HG03064 (cell line): ENCODE measurements around the gene CD3D.

Experiments used
- ATAC-seq: cut with Tn5 transposase; IDR thresholded peaks from one replicate; pipeline ENCODE4 v1.9.1; 2021; ENCODE audit warnings: low read depth; ENCODE audit not compliant: unreplicated experiment

Gene CD3D

DNA sequence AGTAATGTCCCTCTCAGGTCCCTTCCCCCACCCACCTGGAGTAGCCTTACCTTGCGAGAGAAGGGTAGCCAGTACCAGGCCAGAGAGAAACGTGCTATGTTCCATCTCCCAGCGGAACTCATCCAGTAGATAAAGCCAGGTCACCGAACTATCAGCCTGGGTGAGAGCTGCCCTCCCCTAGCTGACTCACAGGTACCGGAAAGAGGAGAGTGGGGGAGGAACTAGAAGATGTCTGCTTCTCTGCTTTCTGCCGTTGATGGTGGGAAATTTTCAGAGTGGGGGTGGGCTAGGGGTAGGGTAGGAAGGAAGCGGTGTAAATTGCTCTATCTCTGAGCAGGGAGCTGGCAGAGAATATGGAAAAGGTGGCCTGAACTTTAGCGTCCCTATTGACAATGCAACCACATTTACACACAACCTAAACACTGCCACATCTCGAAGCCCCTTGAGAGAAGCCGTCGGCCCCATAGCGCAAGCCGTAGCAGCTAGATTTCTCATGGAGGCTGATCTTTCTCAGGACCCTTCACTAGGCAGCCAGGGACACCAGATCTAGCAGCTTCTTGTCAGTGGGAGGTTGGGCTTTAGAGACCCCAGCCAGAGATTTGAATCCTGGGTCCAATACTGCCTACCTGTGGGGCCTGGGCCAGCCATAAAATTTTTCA, at the start of gene CD3D:
TSS of gene CD3D (minus strand) at position 203 of the 659 bp plus-strand sequence. CDS start at position 105, 98 bp downstream.
- no peak for ATAC-seq

DNA sequence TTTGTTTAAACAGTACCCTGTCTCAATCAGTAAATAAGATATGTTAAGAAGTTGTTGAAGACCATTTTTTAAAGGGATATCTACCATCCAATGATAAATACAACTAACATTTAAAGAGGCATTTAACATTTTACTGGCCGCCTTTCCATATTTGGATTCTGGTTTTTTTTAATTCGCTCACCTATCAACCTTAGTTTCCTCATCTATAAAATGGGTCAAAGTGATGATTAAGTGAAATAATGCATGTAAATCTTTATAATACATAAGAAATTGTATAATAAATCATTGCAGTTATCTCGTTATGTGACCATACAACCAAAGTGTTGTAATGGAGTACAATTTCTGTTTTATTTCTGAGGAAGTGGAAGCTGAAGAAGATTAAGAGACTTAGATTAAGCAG, 41.2 kb upstream of the CD3D start:
- ATAC-seq: no peak

DNA sequence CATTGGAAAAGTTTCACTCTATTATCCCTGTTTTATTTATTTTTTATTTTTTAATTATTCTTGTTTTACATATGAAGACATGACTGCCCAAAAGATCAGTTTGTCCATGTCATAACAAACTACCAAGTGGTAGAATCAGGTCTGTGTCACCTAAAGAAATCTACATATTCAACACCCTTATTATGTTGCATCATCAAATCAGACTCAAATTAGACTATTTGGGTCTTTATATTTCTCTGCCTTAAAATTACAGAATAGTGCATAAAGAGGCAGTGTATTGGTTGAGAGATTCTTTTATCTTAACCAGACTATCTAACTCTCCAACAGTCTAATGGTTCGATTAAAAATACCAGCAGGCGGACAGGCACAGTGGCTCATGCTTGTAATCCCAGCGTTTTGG, 40.4 kb upstream of the CD3D start:
- ATAC-seq: no peak

DNA sequence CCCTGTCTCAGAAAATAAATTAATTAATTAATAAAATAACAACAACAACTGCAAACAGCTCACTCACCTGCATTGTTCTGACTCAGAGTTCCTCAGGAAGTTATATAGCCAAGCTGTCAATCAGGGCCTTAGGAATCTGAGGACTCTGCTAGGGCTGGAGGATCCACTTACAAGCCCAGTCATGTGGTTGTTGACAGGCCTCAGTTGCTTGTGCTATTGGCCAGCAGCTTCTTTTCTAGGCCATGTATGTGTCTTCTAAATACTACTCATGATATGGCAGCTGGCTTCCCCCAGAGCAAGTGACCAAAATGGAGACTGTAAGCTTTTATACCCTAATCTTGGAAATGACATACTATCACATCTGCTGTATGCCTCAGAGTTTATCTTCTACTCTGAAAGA, 38.1 kb upstream of the CD3D start:
- no peak for ATAC-seq

DNA sequence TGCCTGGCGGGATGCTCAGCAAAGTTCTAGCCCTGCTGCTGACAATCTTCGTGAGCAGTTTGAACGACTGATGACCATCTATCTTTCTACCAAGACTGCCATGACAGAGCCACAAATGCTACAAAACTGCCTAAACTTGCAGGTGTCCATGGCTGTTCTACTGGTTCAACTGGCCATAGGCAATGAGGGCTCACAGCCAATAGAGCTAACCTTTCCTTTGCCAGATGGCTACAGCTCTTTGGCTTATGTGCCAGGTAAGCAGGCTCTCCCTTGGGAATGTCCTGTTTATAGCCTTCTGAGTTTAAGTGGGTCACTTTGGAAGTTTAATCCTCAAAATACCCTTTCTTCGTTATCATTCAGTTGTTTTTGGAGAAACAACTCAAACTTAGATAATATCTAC, 37.0 kb upstream of the CD3D start:
- no peak for ATAC-seq

DNA sequence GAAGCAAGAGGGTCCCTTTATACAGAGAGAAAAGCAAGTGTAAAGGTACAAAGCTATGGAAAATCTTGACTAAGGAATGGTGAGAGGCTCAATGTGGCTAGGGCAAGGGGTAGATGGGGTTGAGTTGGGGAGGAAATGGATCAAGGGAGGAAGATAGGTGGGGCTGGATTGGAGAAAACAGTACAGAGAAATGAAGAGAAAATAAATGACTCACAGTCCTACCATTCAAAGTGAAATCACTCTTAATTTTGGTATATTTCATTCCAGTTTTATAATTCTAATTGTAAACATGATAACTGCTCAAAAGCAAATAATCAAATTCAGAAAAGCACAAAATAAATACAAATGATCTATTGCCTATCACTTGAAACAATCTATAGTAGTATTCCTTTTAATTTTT, 33.5 kb upstream of the CD3D start:
- no peak for ATAC-seq

DNA sequence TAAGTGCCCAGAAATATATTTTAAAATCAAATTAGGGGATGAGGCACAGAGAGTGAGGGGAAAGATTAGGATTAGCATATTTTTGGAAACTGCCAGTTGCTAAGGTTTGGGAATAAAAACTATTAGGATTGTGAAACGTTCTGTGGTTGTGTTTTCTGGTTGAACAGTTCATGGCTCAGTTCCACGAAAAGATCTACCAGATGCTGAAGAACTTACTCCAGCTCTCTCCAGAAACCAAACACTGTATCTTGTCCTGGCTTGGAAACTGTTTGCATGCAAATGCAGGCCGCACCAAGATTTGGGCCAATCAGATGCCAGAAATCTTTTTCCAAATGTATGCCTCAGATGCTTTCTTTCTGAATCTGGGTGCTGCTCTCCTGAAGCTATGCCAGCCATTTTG, 32.2 kb upstream of the CD3D start:
- ATAC-seq: no peak

DNA sequence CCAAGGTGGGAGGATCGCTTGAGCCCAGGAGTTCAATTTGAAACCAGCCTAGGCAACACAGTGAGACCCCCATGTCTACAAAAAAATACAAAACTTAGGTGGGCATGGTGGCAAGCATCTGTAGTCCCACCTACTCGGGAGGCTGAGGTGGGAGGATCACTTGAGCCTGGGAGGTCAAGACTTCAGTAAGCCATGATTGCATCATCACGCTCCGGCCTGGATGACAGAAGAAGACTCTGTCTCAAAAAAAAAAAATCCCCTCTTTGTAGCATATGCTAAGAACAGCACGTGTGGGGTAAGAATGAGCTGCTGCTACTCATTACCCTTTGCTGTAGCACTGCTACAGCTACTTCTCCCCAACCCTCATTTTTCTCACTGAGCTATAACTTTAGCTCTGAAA, 31.4 kb upstream of the CD3D start:
- no peak for ATAC-seq

DNA sequence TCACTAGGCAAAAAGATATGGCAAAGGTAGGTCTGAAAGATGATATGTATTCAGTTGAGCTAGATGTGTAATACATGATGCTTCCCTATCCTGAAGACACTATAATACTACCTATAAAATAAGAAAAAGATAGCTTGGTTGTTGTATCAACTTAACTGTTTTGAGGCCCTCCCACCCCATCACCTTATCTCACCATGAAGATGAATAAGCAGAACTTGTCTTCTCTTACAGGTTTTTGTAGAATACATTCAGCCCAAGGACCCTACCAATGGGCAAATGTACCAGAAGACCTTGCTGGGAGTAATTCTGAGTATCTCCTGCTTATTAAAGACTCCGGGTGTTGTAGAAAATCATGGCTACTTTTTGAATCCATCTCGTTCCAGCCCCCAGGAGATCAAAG, 30.8 kb upstream of the CD3D start:
- no peak for ATAC-seq

DNA sequence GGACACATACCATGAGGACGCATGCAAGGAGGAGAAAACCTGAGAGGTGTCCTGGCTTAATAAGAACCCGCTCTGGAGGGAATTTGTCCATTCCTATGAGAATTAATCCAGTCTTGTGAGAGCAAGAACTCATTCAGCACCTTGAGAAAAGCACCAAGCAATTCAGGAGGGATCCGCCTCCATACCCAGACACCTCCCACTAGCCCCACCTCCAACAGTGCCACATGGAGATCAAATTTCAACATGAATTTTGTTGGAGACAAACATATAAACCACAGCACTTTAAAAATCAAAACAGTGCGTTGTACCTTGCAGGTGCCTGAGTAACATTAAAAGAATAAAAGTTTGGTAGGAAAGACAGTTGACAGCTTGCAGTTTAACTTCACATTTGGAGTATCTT, 28.3 kb upstream of the CD3D start:
- no peak for ATAC-seq

DNA sequence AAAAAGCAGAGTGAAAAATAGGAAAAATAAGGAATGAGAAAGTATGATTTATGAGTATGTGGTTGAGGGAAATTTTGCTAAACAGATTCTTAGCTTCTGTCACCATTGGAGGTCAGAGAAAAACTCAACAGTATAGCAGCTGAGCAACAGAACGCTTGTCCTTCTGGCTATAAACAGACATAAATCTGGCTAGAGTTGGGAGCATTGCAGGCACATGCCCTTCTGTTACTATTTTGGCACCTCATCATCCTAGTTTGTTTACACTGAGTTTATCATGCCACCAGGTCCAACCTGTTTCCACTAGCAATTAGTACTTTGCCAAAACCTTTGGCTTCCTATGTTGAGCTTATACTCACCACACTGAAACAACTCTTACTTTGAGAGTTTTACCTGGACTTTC, 23.8 kb upstream of the CD3D start:
- ATAC-seq: no peak

DNA sequence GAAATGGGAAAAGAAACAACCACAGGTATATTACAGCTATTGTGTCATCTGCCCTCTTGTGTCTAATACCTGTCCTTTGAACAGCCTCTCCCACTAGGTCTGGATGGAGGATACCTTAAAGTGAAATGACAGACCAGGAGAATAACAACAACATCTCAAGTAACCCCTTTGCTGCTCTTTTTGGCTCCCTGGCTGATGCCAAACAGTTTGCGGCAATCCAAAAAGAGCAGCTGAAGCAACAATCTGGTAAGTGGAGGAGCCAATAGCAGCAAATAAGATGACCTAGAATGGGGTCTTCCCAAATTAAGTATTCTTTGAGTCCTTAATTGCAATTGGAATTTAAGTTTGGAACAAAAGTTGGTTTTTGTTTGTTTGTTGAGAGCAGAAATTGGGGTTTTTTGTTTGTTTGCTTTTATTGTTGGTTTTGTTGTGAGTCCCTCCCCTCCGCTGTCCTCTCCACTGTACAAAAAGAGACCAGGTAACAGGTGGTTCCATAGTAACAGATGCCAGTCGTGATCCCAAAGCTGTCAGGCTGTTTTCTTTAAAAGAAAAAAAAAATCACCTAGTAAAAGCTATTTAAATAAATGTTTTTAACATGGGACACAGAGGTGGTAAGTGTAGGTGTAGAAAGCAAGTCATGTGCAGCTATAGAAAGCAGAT, 22.6 kb upstream of the CD3D start:
- no peak for ATAC-seq

DNA sequence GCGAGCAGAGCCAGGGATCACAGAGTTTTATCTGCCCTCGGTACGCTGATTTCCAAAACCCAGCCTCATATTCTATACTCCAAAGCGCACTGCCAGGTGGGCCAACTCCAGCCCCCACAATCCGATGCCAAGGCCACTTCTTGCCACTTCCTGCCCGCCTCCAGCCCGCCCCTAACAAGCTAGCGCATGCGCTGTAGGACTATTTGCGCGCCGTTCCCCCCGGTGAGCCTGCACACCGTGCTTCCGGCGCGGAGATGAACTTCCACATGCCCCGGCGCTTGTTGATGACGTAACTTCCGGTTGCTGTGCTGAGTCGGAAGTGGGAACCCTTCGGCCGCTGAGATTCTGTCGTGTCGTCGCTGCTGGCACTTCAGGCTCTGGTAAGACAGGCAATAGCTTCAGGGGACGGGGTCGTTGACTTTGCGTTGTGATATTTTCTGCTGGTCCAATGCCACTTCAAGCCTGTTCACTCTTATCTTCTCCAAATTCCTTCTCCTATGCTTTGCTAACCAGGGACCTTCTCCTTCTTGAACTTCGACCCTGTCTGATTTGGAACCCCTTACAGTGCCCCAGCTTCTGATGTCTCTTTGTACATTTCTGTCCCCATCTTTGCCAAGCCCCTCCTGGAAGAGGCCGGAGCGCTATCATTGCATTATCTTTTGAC, 16.9 kb upstream of the CD3D start, which contains the start of gene UBE4A:
TSS of gene UBE4A (plus strand) at position 306 of the 664 bp plus-strand sequence. CDS start 5,481 bp downstream, outside the sequence.
- ATAC-seq: peak; percentile 84

DNA sequence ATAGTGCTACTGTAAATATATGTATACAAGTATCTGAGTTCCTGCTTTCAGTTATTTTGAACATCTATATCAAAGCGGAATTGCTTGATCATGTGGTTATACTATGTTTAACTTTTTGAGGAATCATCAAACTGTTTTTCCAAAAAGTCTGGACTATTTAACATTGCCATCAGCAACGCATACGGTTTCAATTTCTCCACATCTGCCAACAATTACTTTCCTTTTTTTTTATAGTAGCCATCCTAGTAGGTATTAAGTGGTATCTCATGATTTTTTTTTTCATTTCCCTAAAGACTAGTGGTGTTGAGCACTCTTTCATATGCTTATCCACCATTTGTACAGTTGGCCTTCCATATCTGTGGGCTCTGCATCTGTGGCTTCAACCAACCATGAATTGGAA, 15.6 kb upstream of the CD3D start:
- ATAC-seq: no peak

DNA sequence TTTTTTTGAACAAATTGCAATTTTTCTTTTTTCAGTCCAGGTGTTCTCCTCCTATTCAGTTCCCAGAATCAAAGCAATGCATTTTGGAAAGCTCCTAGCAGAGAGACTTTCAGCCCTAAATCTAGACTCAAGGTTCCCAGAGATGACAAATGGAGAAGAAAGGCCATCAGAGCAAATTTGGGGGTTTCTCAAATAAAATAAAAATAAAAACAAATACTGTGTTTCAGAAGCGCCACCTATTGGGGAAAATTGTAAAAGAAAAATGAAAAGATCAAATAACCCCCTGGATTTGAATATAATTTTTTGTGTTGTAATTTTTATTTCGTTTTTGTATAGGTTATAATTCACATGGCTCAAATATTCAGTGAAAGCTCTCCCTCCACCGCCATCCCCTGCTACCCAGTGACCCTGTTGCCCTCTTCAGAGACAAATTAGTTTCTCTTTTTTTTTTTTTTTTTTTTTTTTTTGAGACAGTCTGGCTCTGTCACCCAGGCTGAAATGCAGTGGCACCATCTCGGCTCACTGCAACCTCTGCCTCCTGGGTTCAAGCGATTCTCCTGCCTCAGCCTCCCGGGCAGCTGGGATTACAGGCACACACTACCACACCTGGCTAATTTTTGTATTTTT, 10.7 kb upstream of the CD3D start:
- no peak for ATAC-seq

DNA sequence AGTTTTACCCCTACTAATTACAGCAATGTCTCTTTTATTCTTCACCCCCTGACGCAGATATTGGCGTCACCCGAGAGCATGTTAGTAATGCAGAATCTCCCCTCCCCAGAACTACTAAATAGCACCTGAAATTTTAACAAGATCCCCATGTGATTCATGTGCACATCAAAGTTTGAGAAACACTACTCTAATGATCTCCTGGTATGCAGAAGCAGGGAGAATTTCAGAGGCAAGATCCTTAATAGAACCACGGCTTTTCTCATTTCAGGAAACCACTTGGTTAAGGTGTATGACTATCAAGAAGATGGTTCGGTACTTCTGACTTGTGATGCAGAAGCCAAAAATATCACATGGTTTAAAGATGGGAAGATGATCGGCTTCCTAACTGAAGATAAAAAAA, 7.0 kb upstream of the CD3D start:
- no peak for ATAC-seq

DNA sequence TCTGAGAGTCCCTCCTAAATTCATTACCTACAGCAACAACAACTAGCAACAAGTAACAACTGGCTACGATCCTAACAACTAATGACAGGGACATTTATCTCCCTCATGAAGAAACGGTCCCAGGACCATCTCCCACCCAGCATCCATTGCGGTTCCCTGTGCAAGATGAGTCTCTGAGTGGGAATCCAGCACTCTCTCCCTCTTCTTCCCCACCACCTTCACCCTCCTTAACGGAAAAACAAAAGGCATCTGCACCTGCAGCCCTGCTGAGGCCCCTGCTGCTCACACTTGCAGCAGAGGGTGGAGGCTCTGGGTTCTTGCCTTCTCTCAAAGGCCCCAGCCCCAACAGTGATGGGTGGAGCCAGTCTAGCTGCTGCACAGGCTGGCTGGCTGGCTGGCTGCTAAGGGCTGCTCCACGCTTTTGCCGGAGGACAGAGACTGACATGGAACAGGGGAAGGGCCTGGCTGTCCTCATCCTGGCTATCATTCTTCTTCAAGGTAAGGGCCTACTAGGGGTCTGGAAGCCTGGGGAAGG, 1.5 kb upstream of the CD3D start, which contains the start of gene CD3G:
TSS of gene CD3G (plus strand) at position 364 of the 535 bp plus-strand sequence. CDS start at position 444, 80 bp downstream.
- no peak for ATAC-seq

DNA sequence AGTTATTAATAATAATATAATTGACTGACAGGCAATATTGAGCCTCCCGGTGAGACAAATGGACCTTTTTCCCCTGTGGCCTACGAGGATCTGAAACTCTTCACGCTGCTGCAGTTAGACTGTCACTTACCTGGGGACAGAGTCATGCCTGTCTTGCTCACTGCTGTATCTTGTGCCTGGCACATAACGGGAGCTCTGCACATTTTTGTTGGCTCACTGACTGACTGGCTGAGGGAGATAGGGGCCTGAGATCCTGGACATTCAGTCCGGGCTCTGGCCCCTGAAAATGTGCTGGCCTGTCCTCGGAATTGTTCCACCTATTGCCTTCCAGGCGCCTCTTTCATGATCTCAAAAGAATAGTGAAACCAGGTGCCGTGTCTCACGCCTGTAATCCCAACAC, 743 bp upstream of the CD3D start:
- ATAC-seq: no peak

DNA sequence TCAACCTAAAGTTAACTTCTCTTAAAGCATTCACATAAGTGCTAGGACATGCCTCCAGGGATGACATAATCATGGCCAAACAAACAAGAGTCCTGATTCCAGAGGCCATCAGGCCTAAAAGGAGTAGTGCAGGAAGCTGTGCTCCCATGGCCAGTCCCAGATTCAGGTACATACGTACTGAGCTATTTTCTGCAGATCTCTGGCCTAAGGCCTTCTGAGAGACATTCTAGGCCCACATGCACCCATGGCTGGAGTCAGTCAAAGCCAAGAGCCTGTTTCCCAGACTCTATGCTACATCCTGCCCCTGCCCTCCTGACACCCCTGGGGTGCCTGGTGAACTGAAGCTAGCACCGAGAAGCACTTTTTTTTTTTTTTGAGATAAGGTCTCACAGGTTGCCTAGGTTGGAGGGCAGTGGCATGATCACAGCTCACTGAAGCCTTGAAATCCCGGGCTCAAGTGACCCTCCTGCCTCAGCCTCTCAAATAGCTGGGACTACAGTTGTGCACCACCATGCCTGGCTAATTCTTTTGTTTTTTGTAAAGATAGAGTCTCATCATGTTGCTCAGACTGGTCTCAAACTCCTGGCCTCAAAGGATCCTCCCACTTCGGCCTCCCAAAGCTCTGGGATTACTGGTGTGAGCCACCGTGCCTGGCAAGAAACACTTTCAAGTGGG, 553 bp downstream of the CD3D start:
- no peak for ATAC-seq

DNA sequence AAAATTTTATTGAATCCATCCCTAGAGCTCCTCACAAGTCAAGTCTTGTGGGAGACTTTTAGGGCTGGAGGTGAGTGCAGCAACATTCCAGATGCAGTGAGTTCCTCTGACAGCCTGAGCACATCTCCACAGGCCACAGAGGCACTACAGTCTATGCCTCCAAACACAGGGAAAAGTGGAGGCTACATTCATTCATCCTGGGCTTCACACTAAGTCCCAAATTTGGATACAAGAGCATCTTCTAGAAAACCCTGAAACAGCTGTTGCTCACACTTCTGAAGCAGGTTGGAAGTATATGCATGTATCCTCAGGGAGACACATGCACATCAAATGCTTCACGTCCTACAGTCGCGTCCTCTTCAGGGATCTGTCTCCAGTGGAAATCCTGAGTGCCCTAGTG, 1.2 kb downstream of the CD3D start:
- ATAC-seq: no peak

DNA sequence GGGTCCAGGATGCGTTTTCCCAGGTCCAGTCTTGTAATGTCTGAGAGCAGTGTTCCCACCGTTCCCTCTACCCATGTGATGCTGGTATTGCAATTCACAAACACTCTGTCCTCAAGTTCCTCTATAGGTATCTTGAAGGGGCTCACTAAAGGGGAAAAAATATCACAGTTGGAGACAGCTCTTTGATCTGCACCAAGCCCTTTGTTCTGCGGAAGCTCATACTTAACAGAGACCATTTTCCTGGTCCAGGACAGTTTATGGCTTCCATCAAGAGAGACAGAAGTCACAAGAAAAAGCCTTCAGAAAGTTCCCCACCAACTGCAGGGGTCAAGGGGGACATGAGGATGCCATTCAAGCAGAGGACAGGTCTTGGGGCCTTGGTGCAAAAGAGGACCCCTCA, 2.1 kb downstream of the CD3D start:
- ATAC-seq: no peak
